Activated T-cell treated with anti-CD3 and anti-CD28 coated beads, Interleukin-2, amount 50 U/mL, for 72 hours (primary cell): ENCODE data around the gene GDAP1L1. TPM values are rescaled to one million over a fixed set of nuclear protein-coding genes. Genes with fewer than 3 reads are reported as not detected.
"Not testable (repeated sequence)": the region's sequence is repeated elsewhere in the genome, so short reads cannot be mapped to it uniquely, and the experiment has no call there.

ENCODE experiments used
- ATAC-seq, 2 donors: fragments of 150-1000 bp; cut with Tn5 transposase; replicated peaks in 1 of 2; 2 replicates each; pipeline ENCODE4 v1.10.0; 2021; ENCODE audit warnings: moderate library complexity in 2 of 2, mild to moderate bottlenecking in 1 of 2
- DNase-seq, 2 donors: peaks; one replicate each; pipeline ENCODE4 v3.0.0; 2021 to 2022; ENCODE audit warnings: mixed read lengths in 1 of 2
- H3K27ac Mint-ChIP-seq: one replicate; pipeline ENCODE4 v1.8.0; 2022; ENCODE audit warnings: mild to moderate bottlenecking, moderate library complexity, mixed read lengths
- H3K27me3 Mint-ChIP-seq: one replicate; pipeline ENCODE4 v1.8.0; 2022; ENCODE audit warnings: low read depth, mixed read lengths
- H3K36me3 Mint-ChIP-seq, 2 donors: one replicate each; pipeline ENCODE4 v1.8.0; 2022; ENCODE audit warnings: mixed read lengths in 2 of 2, mild to moderate bottlenecking in 1 of 2; ENCODE audit not compliant: insufficient read depth in 2 of 2
- H3K4me1 Mint-ChIP-seq: one replicate; pipeline ENCODE4 v1.8.0; 2022; ENCODE audit warnings: low read depth, mixed read lengths
- H3K4me3 Mint-ChIP-seq, 2 donors: one replicate each; pipeline ENCODE4 v1.8.0; 2022; ENCODE audit warnings: mild to moderate bottlenecking in 2 of 2, mixed read lengths in 2 of 2, moderate library complexity in 2 of 2
- H3K9me3 Mint-ChIP-seq, 2 donors: one replicate each; pipeline ENCODE4 v1.8.0; 2022; ENCODE audit warnings: mixed read lengths in 2 of 2
- total RNA-seq, 2 donors: library from RNA; stranded (reverse); gene quantifications; one replicate each; pipeline ENCODE4 v1.2.3, GENCODE V29; 2022

Gene GDAP1L1
- total RNA-seq, 2 donors from 2014 or later = 1.00 to 1.0 TPM

- ATAC-seq (no peak), DNase-seq (no peak)
- Mint-ChIP-seq H3K9me3 (no peaks in the 10 kb centered on the region), H3K27me3 (no peaks in the 10 kb centered on the region), H3K27ac (no peak overlapping the region), H3K4me1 (peaks cover 10% of the 10 kb centered on the region), H3K36me3 (no peaks in the 10 kb centered on the region), H3K4me3 (no peak overlapping the region)
Observed at GRCh38 chr20:44224637-44225036, 22.5 kb upstream of the GDAP1L1 start.

DNA sequence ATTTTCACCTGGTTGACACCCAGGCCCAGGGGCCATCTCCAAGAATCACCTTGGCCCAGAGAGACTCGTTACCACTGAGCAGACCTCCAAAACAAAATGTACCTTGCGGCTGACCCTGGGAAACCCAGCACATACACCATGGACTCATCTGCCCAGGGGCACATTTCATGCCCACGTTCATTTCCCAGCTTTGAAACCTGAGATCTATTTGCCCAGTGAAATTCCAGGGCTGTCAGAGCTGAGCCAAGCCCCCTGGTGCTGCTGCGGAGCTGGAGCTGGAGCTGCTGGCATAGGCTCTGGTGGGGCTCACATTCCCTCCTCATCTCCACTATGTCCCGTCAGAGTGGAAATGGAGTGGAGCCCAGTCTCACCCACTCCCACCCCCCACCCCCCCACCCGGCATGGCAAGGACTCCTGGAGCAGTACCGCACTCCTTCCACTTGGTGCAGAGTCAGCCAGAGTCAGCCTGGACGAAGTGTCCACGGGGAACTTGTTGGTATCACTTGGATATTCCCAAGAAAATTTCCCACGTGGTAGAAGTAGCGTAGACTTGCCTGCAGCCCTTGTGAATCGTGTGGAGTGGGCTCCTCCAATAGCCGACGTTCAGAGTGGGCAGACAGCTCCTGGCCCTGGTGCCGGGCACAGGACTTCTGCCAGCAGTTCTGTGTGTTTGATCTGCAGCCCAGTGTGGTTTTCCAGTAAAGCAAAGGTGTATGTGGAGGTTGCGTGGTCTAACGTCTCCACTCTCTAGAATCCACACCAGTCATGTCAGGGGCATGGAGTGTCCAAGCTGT lies 18.4 kb upstream of the GDAP1L1 start:
- DNase-seq (no peak), ATAC-seq (no peak)
- Mint-ChIP-seq H3K27me3 (no peaks in the 10 kb centered on the region), H3K4me1 (peaks cover 7% of the 10 kb centered on the region), H3K9me3 (no peaks in the 10 kb centered on the region), H3K27ac (no peak overlapping the region), H3K36me3 (no peaks in the 10 kb centered on the region), H3K4me3 (no peak overlapping the region)

DNA sequence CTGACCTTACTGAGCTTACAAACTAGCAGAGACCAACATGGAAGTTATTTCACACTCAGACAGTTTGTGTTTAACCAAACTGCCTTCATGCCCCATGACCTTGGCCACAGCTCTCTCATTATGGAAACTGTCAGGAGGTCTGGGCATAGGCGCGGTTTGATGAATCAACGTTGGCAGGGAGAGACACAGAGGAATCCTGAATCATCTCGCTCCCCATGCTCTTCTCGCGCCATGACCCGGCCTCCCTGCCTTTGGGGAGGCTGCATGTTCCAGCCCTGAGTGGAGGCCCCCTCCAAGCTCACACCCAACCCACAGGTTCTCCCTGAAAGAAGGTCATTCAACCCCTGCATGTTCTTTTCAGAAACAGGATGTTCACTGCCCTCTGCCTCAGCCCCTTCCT lies 15.9 kb upstream of the GDAP1L1 start:
- DNase-seq (no peak), ATAC-seq (no peak)
- Mint-ChIP-seq H3K36me3 (no peaks in the 10 kb centered on the region), H3K27me3 (no peaks in the 10 kb centered on the region), H3K4me3 (no peak overlapping the region), H3K27ac (no peak overlapping the region), H3K9me3 (no peaks in the 10 kb centered on the region), H3K4me1 (peaks cover 7% of the 10 kb centered on the region)

DNA sequence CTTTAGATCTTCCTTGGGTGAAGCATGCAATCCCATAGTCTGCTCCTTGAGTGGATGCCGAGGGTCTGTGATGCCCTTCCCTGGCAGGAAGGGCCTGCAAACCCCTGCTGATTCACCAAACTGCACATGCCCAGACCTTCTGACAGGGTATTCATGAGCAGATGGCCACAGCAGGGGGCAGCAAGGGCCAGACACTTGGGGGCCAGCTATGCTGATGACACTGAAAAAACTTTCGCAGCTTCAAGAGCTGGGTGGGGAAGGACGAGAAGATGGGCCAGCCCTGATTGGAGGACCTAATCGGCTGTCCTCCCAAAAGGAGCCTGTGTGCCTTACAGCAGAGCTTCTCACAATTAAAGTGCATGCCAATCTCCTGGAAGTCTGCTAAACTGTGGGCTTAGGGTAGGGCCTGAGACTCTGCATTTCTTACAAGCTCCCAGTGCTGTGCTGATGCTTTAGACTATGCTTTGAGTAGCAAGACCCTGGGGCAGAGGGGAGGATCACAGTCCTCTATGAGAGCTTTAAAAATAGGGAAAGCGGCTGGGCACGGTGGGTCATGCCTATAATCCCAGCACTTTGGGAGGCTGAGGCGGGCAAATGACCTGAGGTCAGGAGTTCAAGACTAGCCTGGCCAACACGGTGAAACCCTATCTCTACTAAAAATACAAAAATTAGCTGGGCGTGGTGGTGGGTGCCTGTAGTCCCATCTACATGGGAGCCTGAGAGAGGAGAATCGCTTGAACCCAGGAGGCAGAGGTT lies 15.2 kb upstream of the GDAP1L1 start:
- no peak for ATAC-seq

DNA sequence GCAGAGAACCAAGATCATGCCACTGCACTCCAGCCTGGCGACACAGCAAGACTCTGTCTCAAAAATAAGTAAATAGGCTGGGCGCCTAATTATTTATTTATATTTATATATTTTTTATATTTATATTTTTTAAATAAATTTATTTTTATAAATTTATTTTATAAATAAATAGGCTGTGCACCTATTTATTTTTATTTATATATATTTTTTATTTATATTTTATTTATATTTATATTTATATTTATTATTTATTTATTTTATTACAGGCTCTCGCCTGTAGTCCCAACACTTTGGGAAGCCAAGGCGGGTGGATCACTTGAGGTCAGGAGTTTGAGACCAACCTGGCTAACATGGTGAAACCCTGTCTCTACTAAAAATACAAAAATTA lies 14.6 kb upstream of the GDAP1L1 start:
- H3K27me3 Mint-ChIP-seq, H3K4me1 Mint-ChIP-seq, H3K9me3 Mint-ChIP-seq, ATAC-seq, H3K36me3 Mint-ChIP-seq, DNase-seq, H3K4me3 Mint-ChIP-seq, H3K27ac Mint-ChIP-seq: not testable (repeated sequence)

More for the DNA sequence above, 15.2 kb upstream of the GDAP1L1 start:
- no peak for DNase-seq
- H3K9me3 Mint-ChIP-seq = no peaks in the 10 kb centered on the region
- H3K27me3 Mint-ChIP-seq = no peaks in the 10 kb centered on the region
- H3K27ac Mint-ChIP-seq = no peak overlapping the region
- no peak overlapping the region for H3K4me3 Mint-ChIP-seq
- H3K4me1 Mint-ChIP-seq = peaks cover 7% of the 10 kb centered on the region
- H3K36me3 Mint-ChIP-seq = no peaks in the 10 kb centered on the region

- H3K36me3 Mint-ChIP-seq = no peaks in the 10 kb centered on the region
- H3K27ac Mint-ChIP-seq = no peak overlapping the region
- DNase-seq = no peak
- H3K27me3 Mint-ChIP-seq = no peaks in the 10 kb centered on the region
- no peaks in the 10 kb centered on the region for H3K9me3 Mint-ChIP-seq
- H3K4me3 Mint-ChIP-seq = no peak overlapping the region
- peaks cover 7% of the 10 kb centered on the region for H3K4me1 Mint-ChIP-seq
- ATAC-seq = no peak
Observed at GRCh38 chr20:44233436-44234016, 13.6 kb upstream of the GDAP1L1 start.

GRCh38 chr20:44234566-44235317 lies 12.4 kb upstream of the GDAP1L1 start:
- peak overlapping the region; percentile 5 to 7 for H3K4me3 Mint-ChIP-seq

DNA sequence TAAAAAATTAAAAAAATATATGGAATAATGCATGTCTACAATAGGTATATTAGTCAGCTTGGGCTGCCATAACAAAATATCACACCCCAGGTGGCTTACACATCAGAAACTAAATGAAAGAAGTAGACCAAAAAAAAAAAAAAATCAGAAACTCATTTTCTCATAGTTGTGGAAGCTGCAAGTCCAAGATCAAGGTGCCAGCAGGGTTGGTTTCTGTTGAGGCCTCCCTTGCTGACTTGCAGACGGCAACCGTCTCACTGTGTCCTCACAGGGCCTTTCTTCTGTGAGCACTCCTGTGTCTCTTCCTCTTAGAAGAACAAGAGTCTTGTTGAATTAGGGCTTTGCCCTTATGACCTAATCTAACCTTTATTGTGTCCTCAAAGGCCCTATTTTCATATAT lies 11.4 kb upstream of the GDAP1L1 start:
- DNase-seq = no peak
- no peaks in the 10 kb centered on the region for H3K36me3 Mint-ChIP-seq
- H3K4me3 Mint-ChIP-seq = no peak overlapping the region
- H3K27ac Mint-ChIP-seq = no peak overlapping the region
- no peaks in the 10 kb centered on the region for H3K27me3 Mint-ChIP-seq
- H3K4me1 Mint-ChIP-seq = peaks cover 7% of the 10 kb centered on the region
- H3K9me3 Mint-ChIP-seq = no peaks in the 10 kb centered on the region
- ATAC-seq = no peak

More at GRCh38 chr20:44234566-44235317, 12.4 kb upstream of the GDAP1L1 start:
- Mint-ChIP-seq H3K27me3 (no peaks in the 10 kb centered on the region), H3K36me3 (no peaks in the 10 kb centered on the region), H3K9me3 (no peaks in the 10 kb centered on the region), H3K27ac (no peak overlapping the region), H3K4me1 (peaks cover 7% of the 10 kb centered on the region)
- no peak for ATAC-seq
- DNase-seq = no peak

DNA sequence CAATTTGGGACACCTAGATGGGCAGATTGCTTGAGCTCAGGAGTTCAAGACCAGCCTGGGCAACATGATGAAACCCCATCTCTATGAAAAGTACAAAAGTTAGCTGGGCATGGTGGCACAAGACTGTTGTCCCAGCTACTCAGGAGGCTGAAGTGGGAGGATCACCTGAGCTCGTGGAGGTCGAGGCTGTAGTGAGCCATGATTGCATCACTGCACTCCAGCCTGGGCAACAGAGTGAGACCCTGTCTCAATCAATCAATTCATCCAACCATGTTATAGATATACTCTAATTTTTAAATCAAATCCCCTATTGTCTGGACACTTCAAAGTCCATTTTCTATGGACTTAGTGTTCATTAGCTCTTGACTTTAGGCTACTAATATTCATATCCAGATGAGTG lies 10.3 kb upstream of the GDAP1L1 start:
- ATAC-seq, H3K36me3 Mint-ChIP-seq, H3K4me1 Mint-ChIP-seq, DNase-seq, H3K27ac Mint-ChIP-seq, H3K27me3 Mint-ChIP-seq, H3K4me3 Mint-ChIP-seq, H3K9me3 Mint-ChIP-seq: not testable (repeated sequence)

DNA sequence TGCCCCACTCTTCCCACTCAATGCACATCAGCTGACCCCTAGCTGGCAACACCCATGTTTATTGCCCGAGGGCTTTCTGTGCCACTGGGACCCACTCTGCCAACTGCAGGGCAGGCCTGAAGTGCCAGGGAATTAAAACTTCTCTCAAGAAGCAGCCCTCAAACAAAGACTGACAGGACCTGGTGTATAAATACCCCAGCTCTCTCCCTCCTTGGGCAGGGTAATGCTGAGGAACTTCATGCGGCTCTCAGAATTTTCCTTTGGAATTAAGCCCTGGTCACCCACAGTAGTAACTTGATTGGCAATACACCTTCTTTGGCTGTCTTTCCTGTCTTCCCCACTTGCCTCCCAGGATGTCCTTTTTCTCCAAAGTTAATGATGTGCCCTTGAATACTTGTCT lies 5.3 kb upstream of the GDAP1L1 start:
- H3K4me1 Mint-ChIP-seq = peaks cover 3% of the 10 kb centered on the region
- peaks cover 4% of the 10 kb centered on the region for H3K27me3 Mint-ChIP-seq
- H3K9me3 Mint-ChIP-seq = no peaks in the 10 kb centered on the region
- H3K36me3 Mint-ChIP-seq = peaks cover 0 to 1% of the 10 kb centered on the region in 2 donors
- ATAC-seq (no peak), DNase-seq (no peak)
- no peak overlapping the region for H3K27ac Mint-ChIP-seq
- H3K4me3 Mint-ChIP-seq = no peak overlapping the region

- DNase-seq (no peak), ATAC-seq (no peak)
- H3K9me3 Mint-ChIP-seq = no peaks in the 10 kb centered on the region
- no peak overlapping the region for H3K27ac Mint-ChIP-seq
- H3K27me3 Mint-ChIP-seq = peaks cover 14% of the 10 kb centered on the region
- H3K36me3 Mint-ChIP-seq = peaks cover 0 to 1% of the 10 kb centered on the region in 2 donors
- H3K4me3 Mint-ChIP-seq = no peak overlapping the region
- H3K4me1 Mint-ChIP-seq = peaks cover 5% of the 10 kb centered on the region
Observed at GRCh38 chr20:44245977-44246376, 1.1 kb upstream of the GDAP1L1 start.

GRCh38 chr20:44247586-44248409 lies 690 bp downstream of the GDAP1L1 start:
- Mint-ChIP-seq H3K27me3 (peaks cover 14% of the 10 kb centered on the region), H3K9me3 (no peaks in the 10 kb centered on the region), H3K4me1 (peaks cover 5% of the 10 kb centered on the region), H3K27ac (no peak overlapping the region), H3K4me3 (peak overlapping the region in 1 of 2 donors; percentile 17), H3K36me3 (peaks cover 0 to 1% of the 10 kb centered on the region in 2 donors)
- ATAC-seq (peak in 1 of 2 donors; percentile 32), DNase-seq (peak; percentile 26 to 46)
